ENCODE results near the gene NEDD9.

The NEDD9 gene

DNA sequence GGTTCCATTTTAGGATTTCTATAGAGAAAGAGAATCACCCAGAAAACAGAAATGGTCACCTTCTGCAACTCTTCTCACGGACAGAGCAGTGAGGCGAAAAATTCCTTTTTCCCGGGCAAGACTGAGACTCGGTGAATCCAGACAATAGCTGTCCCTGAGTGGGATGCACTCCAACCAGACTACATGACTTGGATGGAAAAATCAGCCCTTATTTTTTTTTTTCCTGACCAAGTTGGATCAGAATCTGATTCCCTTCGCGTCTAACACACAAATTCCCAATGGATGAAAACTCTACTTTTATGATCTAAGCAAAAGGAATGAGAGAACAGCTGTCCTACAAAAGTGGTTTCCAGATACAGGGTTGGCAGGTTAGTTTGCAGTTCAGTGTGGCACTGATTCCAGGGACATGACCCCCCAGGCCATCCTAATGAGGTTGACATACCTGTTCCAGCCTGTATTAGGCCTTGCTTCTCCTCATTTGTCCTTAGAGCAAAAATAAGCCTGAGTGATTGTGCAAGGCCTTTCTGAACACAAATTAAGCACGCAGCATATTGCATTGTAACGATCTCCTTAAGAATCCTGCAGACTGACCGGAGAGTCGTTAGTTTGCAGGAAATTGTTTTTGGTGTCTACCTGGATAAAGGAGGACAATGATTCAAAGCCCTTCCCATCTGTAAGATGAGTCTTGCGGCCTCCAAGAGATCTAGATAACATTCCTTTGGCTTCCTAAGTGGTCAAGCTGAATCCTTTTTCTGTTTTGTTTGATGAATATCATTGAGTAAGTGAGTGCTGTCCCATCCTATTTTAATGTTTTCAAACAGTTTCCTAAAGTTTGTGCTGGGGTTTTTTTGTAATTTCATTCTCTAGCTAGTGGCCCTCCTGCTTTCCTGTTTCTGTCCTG lies 1.5 kb upstream of the NEDD9 start:
- Mint-ChIP-seq H3K27me3 (no peaks in the 10 kb centered on the region), H3K27ac (no peak overlapping the region), H3K4me1 (peaks cover 35 to 55% of the 10 kb centered on the region in 2 donors), H3K4me3 (peak overlapping the region; percentile 84 to 89), H3K36me3 (peaks cover 13% of the 10 kb centered on the region in 2 donors), H3K9me3 (peaks cover 1 to 6% of the 10 kb centered on the region in 2 donors)
- no peak for DNase-seq
- ATAC-seq (replicated peaks), result no peak

GRCh38 chr6:11232770-11233626 lies 530 bp upstream of the NEDD9 start:
- Mint-ChIP-seq H3K4me3 (peak overlapping the region; percentile 84 to 89), H3K36me3 (peaks cover 6 to 8% of the 10 kb centered on the region in 2 donors), H3K4me1 (peaks cover 33 to 49% of the 10 kb centered on the region in 2 donors), H3K9me3 (peaks cover 0 to 6% of the 10 kb centered on the region in 2 donors), H3K27ac (peak overlapping the region; percentile 89), H3K27me3 (no peaks in the 10 kb centered on the region)
- ATAC-seq (replicated peaks), result peak in 1 of 2 donors; percentile 4
- no peak for DNase-seq

DNA sequence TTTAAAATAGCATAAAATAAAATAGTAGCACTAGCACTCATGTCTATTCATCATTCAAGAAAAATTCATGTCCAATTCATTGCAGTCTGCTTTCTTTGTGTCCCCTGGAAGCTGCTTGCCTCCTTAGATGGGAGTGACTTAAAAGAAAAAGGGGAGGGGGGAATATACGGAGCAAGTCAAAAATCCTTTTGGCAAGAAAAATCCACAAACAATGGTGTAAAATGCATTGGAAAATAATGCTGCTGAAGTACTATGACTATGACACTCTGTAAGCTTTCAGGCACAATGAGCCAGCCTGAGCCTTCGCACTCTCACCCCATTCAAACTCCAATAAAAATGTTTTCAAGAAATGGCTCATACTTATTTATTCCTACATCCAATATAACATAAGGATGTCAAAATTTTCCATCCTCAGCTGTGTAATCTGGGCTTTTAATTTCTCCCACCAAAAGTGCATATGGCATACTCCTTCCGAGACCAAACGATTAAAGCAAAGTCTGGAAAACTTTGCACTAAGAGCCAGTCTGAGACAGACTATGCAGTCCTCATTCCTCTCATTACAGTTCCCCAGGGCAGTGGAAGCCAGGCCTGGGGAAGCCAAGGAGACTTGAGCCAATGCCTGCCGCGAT lies 790 bp downstream of the NEDD9 start:
- peaks cover 0 to 1% of the 10 kb centered on the region in 2 donors for H3K9me3 Mint-ChIP-seq
- H3K4me3 Mint-ChIP-seq, result peak overlapping the region; percentile 84 to 89
- H3K27ac Mint-ChIP-seq, result peak overlapping the region; percentile 89
- DNase-seq (no peak), ATAC-seq (replicated peaks) (no peak)
- H3K27me3 Mint-ChIP-seq, result no peaks in the 10 kb centered on the region
- peaks cover 32 to 49% of the 10 kb centered on the region in 2 donors for H3K4me1 Mint-ChIP-seq
- peaks cover 2 to 6% of the 10 kb centered on the region in 2 donors for H3K36me3 Mint-ChIP-seq

DNA sequence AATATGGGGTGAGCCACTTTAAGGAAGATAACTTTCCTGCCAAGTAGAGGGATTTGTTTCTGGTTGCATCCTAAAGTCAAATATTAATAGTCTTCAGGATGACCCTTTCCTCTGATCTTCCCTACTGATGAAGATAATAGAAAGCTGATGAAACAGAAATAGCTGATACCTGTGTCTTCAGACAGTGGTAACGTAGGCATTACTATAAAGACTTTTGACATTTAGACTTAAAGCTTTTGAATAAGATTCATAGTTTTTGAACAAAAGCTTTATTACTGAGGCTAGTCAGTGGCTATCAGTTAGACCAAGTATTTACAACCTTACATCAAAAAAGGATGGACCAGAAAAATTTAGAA lies 1.4 kb downstream of the NEDD9 start:
- H3K27ac Mint-ChIP-seq, result no peak overlapping the region
- H3K4me3 Mint-ChIP-seq, result no peak overlapping the region
- peaks cover 2 to 4% of the 10 kb centered on the region in 2 donors for H3K36me3 Mint-ChIP-seq
- ATAC-seq (replicated peaks), result no peak
- H3K4me1 Mint-ChIP-seq, result peaks cover 26 to 43% of the 10 kb centered on the region in 2 donors
- no peaks in the 10 kb centered on the region for H3K9me3 Mint-ChIP-seq
- no peak for DNase-seq
- no peaks in the 10 kb centered on the region for H3K27me3 Mint-ChIP-seq

DNA sequence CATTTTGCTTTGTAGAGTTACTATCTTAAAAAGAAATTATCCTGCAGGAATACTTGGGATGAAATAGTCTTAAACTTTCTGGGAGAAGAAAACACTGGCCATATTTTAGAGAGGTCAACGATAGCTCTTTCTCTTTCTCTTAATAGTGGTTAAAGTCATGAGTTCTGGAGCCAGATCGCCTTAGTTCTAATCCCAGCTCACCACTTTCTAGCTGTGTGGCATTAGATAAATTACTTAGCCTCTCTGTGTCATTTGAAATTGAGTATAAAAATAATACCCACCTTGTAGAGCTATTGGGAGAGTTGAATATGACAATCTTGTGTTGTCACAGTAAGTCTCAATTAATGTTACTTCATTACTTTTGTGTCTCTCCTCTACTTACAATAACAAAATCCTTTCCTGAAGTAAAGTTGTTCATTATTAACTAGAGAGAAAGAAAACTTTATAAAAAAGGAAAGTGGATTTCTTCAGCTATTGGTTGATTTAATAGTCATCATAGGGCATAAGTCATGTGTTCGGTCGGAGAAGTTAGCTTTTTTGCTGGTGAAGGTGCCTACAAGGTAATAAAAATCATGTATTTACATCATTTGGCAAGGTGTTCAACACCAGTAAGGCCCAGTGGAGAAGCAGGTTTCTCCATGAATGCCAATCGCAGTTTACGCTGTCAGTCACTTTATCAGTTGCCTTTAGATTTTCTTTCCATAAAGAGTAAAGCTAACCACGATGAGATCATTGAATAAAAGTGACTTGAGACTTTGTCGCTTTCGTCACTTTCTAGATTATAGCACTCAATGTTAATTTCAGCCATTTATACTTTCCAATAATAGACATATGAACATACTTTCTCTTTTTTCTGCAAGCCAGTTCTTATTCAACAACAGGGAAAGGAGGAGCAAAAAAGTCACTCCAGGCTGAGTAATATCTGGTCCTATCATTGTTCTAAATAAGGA lies 2.0 kb downstream of the NEDD9 start:
- peaks cover 26 to 42% of the 10 kb centered on the region in 2 donors for H3K4me1 Mint-ChIP-seq
- no peaks in the 10 kb centered on the region for H3K27me3 Mint-ChIP-seq
- ATAC-seq (replicated peaks), result no peak
- H3K27ac Mint-ChIP-seq, result no peak overlapping the region
- no peaks in the 10 kb centered on the region for H3K9me3 Mint-ChIP-seq
- peaks cover 5 to 8% of the 10 kb centered on the region in 2 donors for H3K36me3 Mint-ChIP-seq
- no peak overlapping the region for H3K4me3 Mint-ChIP-seq
- no peak for DNase-seq

GRCh38 chr6:11229655-11230046 lies 2.8 kb downstream of the NEDD9 start:
- no peaks in the 10 kb centered on the region for H3K9me3 Mint-ChIP-seq

DNA sequence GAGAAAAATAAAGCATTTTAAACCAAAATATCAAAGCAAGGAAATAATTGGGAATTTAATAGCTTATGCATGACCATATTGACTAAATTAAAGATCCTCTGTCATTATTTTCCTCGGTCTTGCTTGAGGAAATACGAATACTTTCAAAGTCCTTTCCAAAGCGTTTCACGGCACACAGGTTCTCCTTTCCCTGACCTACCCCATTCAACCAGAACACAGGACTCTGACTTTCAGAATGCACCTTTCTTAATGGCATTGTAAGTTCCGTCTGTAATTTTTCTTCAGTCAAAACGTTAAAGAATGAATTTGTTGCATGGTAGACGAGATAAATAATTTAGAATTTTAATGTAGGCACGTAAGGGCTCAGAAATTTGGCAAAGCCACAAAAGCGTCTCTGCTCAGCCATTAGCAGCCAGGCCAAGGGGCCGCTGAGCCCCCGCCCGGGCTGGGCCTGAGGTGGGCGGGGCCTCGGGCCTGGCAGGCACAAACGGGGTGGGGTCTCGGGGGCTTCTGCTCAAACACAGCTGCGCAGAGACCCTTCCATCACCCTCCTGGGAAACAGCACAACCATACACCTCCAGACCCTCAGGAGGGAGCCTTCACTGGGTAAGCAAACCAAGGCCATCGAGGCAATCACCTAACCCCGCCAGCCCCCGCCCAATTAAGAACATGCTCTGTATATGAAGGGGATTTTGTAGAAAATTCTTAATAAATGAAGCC lies 3.4 kb downstream of the NEDD9 start:
- Mint-ChIP-seq H3K27me3 (no peaks in the 10 kb centered on the region), H3K27ac (no peak overlapping the region), H3K36me3 (peaks cover 7 to 20% of the 10 kb centered on the region in 2 donors), H3K4me1 (peaks cover 29 to 52% of the 10 kb centered on the region in 2 donors), H3K9me3 (no peaks in the 10 kb centered on the region), H3K4me3 (no peak overlapping the region)
- DNase-seq, result no peak
- no peak for ATAC-seq (replicated peaks)

More at GRCh38 chr6:11229655-11230046, 2.8 kb downstream of the NEDD9 start:
- no peak for DNase-seq
- Mint-ChIP-seq H3K27ac (no peak overlapping the region), H3K27me3 (no peaks in the 10 kb centered on the region), H3K4me3 (no peak overlapping the region), H3K4me1 (peaks cover 24 to 47% of the 10 kb centered on the region in 2 donors), H3K36me3 (peaks cover 5 to 14% of the 10 kb centered on the region in 2 donors)
- no peak for ATAC-seq (replicated peaks)

GRCh38 chr6:11227698-11228097 lies 4.8 kb downstream of the NEDD9 start:
- no peak for ATAC-seq (replicated peaks)
- peak overlapping the region; percentile 7 for H3K27ac Mint-ChIP-seq

DNA sequence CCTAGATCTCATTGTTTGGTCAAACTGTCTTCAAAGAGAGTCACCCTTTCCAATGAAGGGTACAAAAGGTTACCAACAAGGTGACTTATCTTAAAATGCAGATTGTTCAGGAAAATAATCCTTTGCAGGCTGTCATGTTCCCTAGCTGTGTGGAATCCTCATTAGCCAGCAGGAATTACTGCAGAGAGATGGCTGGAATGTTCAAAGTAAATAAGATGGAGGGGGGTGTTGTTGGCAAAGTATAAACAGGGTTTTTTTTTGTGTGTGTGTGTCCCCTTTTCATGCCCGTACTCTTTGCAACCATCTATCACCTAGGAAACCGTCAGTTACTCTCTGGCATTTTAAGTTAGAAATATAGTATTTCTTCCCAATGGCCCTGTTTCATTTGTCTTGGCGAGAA lies 6.5 kb downstream of the NEDD9 start:
- ATAC-seq (replicated peaks) (no peak), DNase-seq (no peak)
- Mint-ChIP-seq H3K27ac (peak overlapping the region; percentile 78), H3K27me3 (no peaks in the 10 kb centered on the region), H3K4me1 (peaks cover 29 to 47% of the 10 kb centered on the region in 2 donors), H3K36me3 (peaks cover 12 to 30% of the 10 kb centered on the region in 2 donors), H3K4me3 (no peak overlapping the region), H3K9me3 (no peaks in the 10 kb centered on the region)

More at GRCh38 chr6:11227698-11228097, 4.8 kb downstream of the NEDD9 start:
- peaks cover 28 to 56% of the 10 kb centered on the region in 2 donors for H3K4me1 Mint-ChIP-seq
- H3K9me3 Mint-ChIP-seq, result no peaks in the 10 kb centered on the region
- H3K4me3 Mint-ChIP-seq, result no peak overlapping the region
- peaks cover 12 to 28% of the 10 kb centered on the region in 2 donors for H3K36me3 Mint-ChIP-seq
- no peaks in the 10 kb centered on the region for H3K27me3 Mint-ChIP-seq
- no peak for DNase-seq

- DNase-seq (no peak), ATAC-seq (replicated peaks) (no peak)
- Mint-ChIP-seq H3K4me3 (no peak overlapping the region), H3K36me3 (peaks cover 12 to 36% of the 10 kb centered on the region in 2 donors), H3K27ac (peak overlapping the region; percentile 14), H3K9me3 (no peaks in the 10 kb centered on the region), H3K4me1 (peaks cover 29 to 44% of the 10 kb centered on the region in 2 donors), H3K27me3 (no peaks in the 10 kb centered on the region)
Observed at GRCh38 chr6:11224966-11225463, 7.5 kb downstream of the NEDD9 start.

GRCh38 chr6:11224252-11224965 lies 8.1 kb downstream of the NEDD9 start:
- peak; percentile 87 to 97 for ATAC-seq (replicated peaks)
- peaks cover 12 to 40% of the 10 kb centered on the region in 2 donors for H3K36me3 Mint-ChIP-seq
- H3K4me3 Mint-ChIP-seq, result no peak overlapping the region
- peaks cover 29 to 45% of the 10 kb centered on the region in 2 donors for H3K4me1 Mint-ChIP-seq
- H3K9me3 Mint-ChIP-seq, result no peaks in the 10 kb centered on the region
- peak overlapping the region; percentile 82 for H3K27ac Mint-ChIP-seq
- no peaks in the 10 kb centered on the region for H3K27me3 Mint-ChIP-seq
- DNase-seq, result peak; percentile 9

DNA sequence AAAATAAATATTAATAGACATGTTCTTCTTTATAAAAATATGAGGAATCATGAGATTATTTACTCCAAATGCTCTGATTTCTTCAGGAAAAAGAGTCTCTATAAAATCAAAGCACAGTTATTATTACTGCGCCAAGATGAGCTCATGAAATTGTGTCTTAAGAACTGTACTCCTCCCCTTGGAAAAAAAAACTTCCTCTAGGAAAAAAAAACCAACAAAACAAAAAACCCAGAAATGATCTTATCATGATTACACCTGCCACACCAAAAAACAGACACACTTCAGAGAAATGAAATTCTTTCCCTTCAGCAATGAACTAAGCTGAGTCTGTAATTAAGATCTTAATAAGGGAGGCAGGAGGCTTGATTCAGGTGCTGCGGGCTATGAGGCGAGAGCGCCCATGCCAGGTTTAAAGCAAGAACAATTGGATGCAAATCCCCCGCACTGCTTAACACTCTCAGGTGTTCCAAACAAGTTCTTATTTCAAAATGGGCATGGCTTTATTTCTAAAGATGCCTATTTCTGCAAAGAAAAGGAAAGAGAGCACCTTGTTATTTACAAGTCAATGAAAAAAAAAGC lies 9.1 kb downstream of the NEDD9 start:
- H3K4me3 Mint-ChIP-seq, result no peak overlapping the region
- no peaks in the 10 kb centered on the region for H3K9me3 Mint-ChIP-seq
- H3K27me3 Mint-ChIP-seq, result no peaks in the 10 kb centered on the region
- ATAC-seq (replicated peaks) (no peak), DNase-seq (no peak)
- peaks cover 36 to 56% of the 10 kb centered on the region in 2 donors for H3K4me1 Mint-ChIP-seq
- peaks cover 12 to 49% of the 10 kb centered on the region in 2 donors for H3K36me3 Mint-ChIP-seq
- H3K27ac Mint-ChIP-seq, result peak overlapping the region; percentile 14
